T-helper 1 cell treated with Interleukin-12 subunit alpha and Interleukin-12 subunit beta and Interleukin-4 antibody, amounts not matched to agents 30 μg/mL and 1 μg/mL, for 36 hours (primary cell): ENCODE data around the gene AMER2.
"Not testable (repeated sequence)": the region's sequence is repeated elsewhere in the genome, so short reads cannot be mapped to it uniquely, and the experiment has no call there.

ENCODE experiments used
- H3K27ac Mint-ChIP-seq: one replicate; pipeline ENCODE4 v1.8.0; 2021; ENCODE audit warnings: mild to moderate bottlenecking, mixed read lengths
- H3K27me3 Mint-ChIP-seq: one replicate; pipeline ENCODE4 v1.8.0; 2021; ENCODE audit warnings: low read depth, mixed read lengths
- H3K36me3 Mint-ChIP-seq: one replicate; pipeline ENCODE4 v1.8.0; 2021; ENCODE audit warnings: low read depth, mixed read lengths
- H3K4me1 Mint-ChIP-seq: one replicate; pipeline ENCODE4 v1.8.0; 2021; ENCODE audit warnings: low read depth, mixed read lengths
- H3K4me3 Mint-ChIP-seq: one replicate; pipeline ENCODE4 v1.8.0; 2021; ENCODE audit warnings: mild to moderate bottlenecking, moderate library complexity, mixed read lengths
- H3K9me3 Mint-ChIP-seq: one replicate; pipeline ENCODE4 v1.8.0; 2021; ENCODE audit warnings: mixed read lengths

Gene AMER2

GRCh38 chr13:25175026-25175425, 2.9 kb upstream of the AMER2 start:
- Mint-ChIP-seq H3K4me3 (no peak overlapping the region), H3K9me3 (no peaks in the 10 kb centered on the region), H3K27ac (no peak overlapping the region), H3K36me3 (no peaks in the 10 kb centered on the region), H3K27me3 (peaks cover 73% of the 10 kb centered on the region), H3K4me1 (peaks cover 9% of the 10 kb centered on the region)

DNA sequence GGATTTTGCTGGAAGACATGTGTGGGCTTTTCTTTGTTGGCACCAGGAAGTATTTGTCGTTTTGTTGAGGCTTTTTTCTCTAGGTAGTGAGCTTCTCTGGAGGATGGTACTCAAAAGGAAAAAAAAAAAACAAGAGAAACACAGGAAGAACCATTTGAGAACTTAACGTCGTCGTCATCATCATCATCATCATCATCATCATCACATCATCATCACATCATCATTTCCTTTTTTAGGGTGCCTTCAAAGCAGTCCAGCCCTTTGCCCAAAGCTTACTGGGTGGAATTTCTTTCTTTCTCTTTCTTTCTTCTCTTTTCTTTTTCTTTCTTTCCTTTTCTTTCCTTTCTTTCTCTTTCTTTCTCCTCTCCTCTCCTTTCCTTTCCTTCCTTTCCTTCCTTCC, 2.2 kb upstream of the AMER2 start:
- H3K4me1 Mint-ChIP-seq = peaks cover 9% of the 10 kb centered on the region
- H3K27ac Mint-ChIP-seq = no peak overlapping the region
- no peak overlapping the region for H3K4me3 Mint-ChIP-seq
- no peaks in the 10 kb centered on the region for H3K9me3 Mint-ChIP-seq
- peaks cover 78% of the 10 kb centered on the region for H3K27me3 Mint-ChIP-seq
- no peaks in the 10 kb centered on the region for H3K36me3 Mint-ChIP-seq

DNA sequence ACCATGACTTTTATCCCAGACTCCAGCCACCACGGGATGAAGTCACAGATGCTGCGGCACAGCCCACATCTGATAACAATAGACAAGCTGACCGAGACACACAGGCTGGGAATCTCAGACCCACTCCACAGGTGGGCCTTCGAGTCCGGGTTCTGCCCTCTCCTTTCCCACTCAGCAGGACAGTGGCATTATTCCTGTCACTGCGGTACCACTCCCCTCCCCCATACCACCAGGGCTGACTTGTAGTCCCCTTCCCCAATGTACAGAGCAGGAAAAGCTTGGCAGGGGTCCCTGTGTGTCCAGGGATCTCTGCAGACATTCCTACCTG, 179 bp upstream of the AMER2 start:
- H3K9me3 Mint-ChIP-seq = no peaks in the 10 kb centered on the region
- H3K4me3 Mint-ChIP-seq = no peak overlapping the region
- H3K27ac Mint-ChIP-seq = no peak overlapping the region
- H3K27me3 Mint-ChIP-seq = peaks cover 77% of the 10 kb centered on the region
- H3K4me1 Mint-ChIP-seq = peaks cover 9% of the 10 kb centered on the region
- H3K36me3 Mint-ChIP-seq = no peaks in the 10 kb centered on the region

GRCh38 chr13:25171170-25171516, 945 bp downstream of the AMER2 start:
- Mint-ChIP-seq H3K4me3 (peak overlapping the region; percentile 40), H3K27ac (no peak overlapping the region), H3K27me3 (peaks cover 77% of the 10 kb centered on the region), H3K36me3 (no peaks in the 10 kb centered on the region), H3K4me1 (peaks cover 9% of the 10 kb centered on the region), H3K9me3 (no peaks in the 10 kb centered on the region)

DNA sequence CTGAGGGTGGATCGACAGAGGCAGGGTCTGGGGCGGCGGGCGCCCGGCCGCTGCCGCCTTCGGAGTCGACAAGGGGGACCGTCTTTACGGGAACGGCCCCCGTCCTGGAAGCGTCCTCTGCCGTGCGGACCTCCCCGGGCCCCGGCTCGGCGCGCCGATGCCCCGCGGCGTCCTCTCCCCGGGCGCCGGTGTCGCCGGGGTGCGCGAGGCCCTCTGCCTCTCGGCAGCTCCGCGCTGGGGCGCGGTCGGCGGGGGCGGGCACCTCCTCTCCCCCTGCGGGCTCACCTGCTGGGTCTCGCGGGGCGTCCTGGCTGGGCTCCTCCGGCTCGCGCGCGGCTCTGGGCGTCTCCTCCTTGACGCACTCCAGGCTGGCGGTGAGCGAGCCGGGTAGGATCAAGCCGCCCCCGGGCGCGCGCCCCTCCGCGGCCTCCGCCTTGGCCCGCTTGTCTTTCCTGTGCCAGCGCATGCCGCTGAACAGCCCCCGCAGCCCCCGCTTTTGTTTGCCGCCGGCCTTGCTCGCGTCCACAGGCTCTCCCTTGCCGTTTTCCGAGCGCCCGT, 1.5 kb downstream of the AMER2 start:
- Mint-ChIP-seq H3K27me3 (peaks cover 79% of the 10 kb centered on the region), H3K9me3 (no peaks in the 10 kb centered on the region), H3K27ac (no peak overlapping the region), H3K4me3 (no peak overlapping the region), H3K36me3 (no peaks in the 10 kb centered on the region), H3K4me1 (peaks cover 9% of the 10 kb centered on the region)

GRCh38 chr13:25169951-25170553, 2.0 kb downstream of the AMER2 start:
- H3K4me1 Mint-ChIP-seq = peaks cover 9% of the 10 kb centered on the region
- H3K27me3 Mint-ChIP-seq = peaks cover 79% of the 10 kb centered on the region
- no peak overlapping the region for H3K4me3 Mint-ChIP-seq
- no peak overlapping the region for H3K27ac Mint-ChIP-seq
- H3K9me3 Mint-ChIP-seq = no peaks in the 10 kb centered on the region
- no peaks in the 10 kb centered on the region for H3K36me3 Mint-ChIP-seq

DNA sequence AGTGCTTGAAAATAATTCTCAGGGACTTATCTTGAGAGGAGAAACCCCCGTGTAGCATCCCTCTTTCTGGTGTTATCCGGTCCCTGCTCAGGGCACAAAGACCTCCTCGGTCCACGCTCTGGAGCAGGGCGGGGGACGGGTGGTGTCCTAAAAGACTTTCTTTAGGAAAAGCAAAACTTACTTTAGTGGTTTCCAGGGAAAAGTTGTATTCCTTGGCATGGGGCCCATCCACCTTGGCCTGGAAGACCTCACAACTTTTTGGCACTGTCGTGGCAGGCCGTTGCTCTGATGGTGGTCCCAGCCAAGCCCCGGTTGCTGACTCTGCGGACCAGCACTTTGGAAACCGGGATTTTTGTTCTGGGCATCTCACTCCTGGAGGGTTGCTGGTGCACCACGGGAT, 2.7 kb downstream of the AMER2 start:
- Mint-ChIP-seq H3K4me3 (no peak overlapping the region), H3K36me3 (no peaks in the 10 kb centered on the region), H3K27me3 (peaks cover 75% of the 10 kb centered on the region), H3K4me1 (peaks cover 9% of the 10 kb centered on the region), H3K27ac (no peak overlapping the region), H3K9me3 (no peaks in the 10 kb centered on the region)

DNA sequence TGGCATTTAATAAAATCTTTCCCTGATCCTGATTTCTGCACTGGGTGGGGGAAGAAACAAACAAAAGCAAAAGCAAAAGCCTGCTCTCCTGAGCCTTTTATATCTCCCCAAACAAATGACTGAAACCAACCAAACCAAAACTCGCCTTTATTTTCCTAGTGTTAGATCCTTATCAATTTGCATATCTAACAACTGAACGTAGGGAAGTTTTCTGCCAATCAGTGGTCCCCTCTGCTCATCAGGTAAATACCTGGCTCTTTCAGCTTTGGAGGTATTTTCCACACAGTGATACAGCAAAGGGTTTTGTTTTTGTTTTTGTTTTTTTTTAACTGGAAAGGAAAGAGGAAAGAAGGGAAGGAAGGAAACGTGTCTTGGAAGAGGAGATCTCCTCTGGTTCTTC, 3.3 kb downstream of the AMER2 start:
- Mint-ChIP-seq H3K36me3 (no peaks in the 10 kb centered on the region), H3K9me3 (no peaks in the 10 kb centered on the region), H3K4me1 (peaks cover 9% of the 10 kb centered on the region), H3K27me3 (peaks cover 71% of the 10 kb centered on the region), H3K4me3 (no peak overlapping the region), H3K27ac (no peak overlapping the region)

- no peak overlapping the region for H3K27ac Mint-ChIP-seq
- H3K27me3 Mint-ChIP-seq = peaks cover 62% of the 10 kb centered on the region
- H3K9me3 Mint-ChIP-seq = no peaks in the 10 kb centered on the region
- peaks cover 9% of the 10 kb centered on the region for H3K4me1 Mint-ChIP-seq
- no peaks in the 10 kb centered on the region for H3K36me3 Mint-ChIP-seq
- no peak overlapping the region for H3K4me3 Mint-ChIP-seq
These were observed 4.5 kb downstream of the AMER2 start for GRCh38 chr13:25167382-25168174.

DNA sequence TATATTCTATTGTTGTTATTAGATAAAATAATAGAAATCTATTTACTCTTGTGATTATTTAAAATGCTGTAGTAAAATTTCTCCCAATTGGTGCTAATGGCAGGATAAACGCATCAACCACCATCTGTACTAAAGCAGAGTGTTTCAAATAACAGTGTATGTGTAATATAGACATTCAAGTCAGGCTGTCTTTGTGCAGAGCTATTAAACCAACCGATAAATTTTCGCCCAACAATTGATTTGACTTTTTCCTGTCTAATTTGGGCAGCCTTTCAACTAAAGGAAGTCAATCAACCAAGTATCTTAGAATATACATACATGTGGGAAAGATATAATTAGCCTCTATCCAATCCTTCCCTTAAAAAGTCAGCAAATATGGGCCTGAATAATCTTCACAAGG, 5.8 kb downstream of the AMER2 start:
- Mint-ChIP-seq H3K36me3 (no peaks in the 10 kb centered on the region), H3K27me3 (peaks cover 53% of the 10 kb centered on the region), H3K27ac (no peak overlapping the region), H3K4me3 (no peak overlapping the region), H3K4me1 (peaks cover 2% of the 10 kb centered on the region), H3K9me3 (no peaks in the 10 kb centered on the region)

GRCh38 chr13:25165663-25166062, 6.4 kb downstream of the AMER2 start:
- Mint-ChIP-seq H3K9me3 (no peaks in the 10 kb centered on the region), H3K27me3 (peaks cover 47% of the 10 kb centered on the region), H3K27ac (no peak overlapping the region), H3K4me3 (no peak overlapping the region), H3K36me3 (no peaks in the 10 kb centered on the region), H3K4me1 (no peaks in the 10 kb centered on the region)

GRCh38 chr13:25165163-25165562, 6.9 kb downstream of the AMER2 start:
- H3K36me3 Mint-ChIP-seq, H3K9me3 Mint-ChIP-seq, H3K4me3 Mint-ChIP-seq, H3K27ac Mint-ChIP-seq, H3K4me1 Mint-ChIP-seq: not testable (repeated sequence)
- peaks cover 44% of the 10 kb centered on the region for H3K27me3 Mint-ChIP-seq

DNA sequence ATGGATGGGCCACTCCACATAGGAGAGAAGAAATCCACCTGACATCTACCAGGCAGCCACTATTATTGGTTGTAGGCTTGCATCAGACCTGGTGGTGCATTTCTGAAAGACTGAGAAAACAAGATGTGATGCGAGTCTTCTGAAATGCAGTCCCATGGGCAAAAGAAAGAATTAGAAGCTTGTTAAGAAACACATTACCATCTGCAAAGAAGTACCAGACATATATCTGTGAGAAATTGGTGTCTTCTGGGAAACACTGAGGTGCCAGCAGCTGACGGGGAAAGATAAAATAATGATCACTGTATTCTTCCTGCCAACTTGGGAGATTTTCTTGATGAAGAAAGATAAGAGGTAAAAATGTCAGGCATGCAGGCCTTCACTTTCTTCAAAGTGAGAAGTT, 14.4 kb downstream of the AMER2 start:
- peaks cover 14% of the 10 kb centered on the region for H3K27me3 Mint-ChIP-seq
- no peak overlapping the region for H3K4me3 Mint-ChIP-seq
- H3K27ac Mint-ChIP-seq = no peak overlapping the region
- H3K4me1 Mint-ChIP-seq = no peaks in the 10 kb centered on the region
- H3K9me3 Mint-ChIP-seq = no peaks in the 10 kb centered on the region
- H3K36me3 Mint-ChIP-seq = no peaks in the 10 kb centered on the region

GRCh38 chr13:25153736-25154135, 18.4 kb downstream of the AMER2 start:
- Mint-ChIP-seq H3K4me3 (no peak overlapping the region), H3K9me3 (no peaks in the 10 kb centered on the region), H3K27ac (no peak overlapping the region), H3K4me1 (no peaks in the 10 kb centered on the region), H3K36me3 (no peaks in the 10 kb centered on the region), H3K27me3 (peaks cover 17% of the 10 kb centered on the region)

DNA sequence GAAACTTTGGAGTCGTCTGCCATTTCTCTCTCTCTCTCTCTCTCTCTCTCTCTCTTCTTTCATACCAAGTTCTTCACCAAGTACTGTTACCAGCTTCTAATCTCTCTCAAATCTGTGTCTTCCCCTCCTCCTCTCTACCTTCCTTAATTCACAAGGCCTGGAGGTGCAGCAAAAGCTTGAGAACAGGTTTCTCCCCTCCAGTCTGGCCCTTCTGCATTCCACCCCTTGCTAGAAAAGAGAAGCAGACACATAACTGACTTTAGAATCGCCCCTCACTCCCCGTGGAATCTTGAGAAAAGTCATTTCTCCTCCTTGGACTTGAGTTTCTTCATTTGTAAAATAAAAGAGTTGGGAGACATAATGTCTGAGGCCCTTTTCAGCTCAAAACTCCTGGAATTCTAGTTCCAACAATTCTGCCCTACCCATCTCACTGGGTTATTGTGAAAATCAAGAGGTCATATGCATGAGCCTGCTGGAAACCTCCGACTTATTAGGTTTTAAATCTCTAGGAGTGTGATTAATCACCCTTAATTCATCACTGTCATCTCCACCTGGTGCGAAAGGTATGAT, 20.4 kb downstream of the AMER2 start:
- H3K4me1 Mint-ChIP-seq = no peaks in the 10 kb centered on the region
- H3K4me3 Mint-ChIP-seq = no peak overlapping the region
- H3K9me3 Mint-ChIP-seq = no peaks in the 10 kb centered on the region
- H3K27ac Mint-ChIP-seq = no peak overlapping the region
- peaks cover 17% of the 10 kb centered on the region for H3K27me3 Mint-ChIP-seq
- H3K36me3 Mint-ChIP-seq = no peaks in the 10 kb centered on the region
